HG02642 (cell line): ENCODE results near the gene TAF1B.

ENCODE experiments used
- ATAC-seq: cut with Tn5 transposase; IDR thresholded peaks from one replicate; pipeline ENCODE4 v1.9.1; 2021; ENCODE audit warnings: mild to moderate bottlenecking; ENCODE audit not compliant: unreplicated experiment, poor library complexity

The TAF1B gene

DNA sequence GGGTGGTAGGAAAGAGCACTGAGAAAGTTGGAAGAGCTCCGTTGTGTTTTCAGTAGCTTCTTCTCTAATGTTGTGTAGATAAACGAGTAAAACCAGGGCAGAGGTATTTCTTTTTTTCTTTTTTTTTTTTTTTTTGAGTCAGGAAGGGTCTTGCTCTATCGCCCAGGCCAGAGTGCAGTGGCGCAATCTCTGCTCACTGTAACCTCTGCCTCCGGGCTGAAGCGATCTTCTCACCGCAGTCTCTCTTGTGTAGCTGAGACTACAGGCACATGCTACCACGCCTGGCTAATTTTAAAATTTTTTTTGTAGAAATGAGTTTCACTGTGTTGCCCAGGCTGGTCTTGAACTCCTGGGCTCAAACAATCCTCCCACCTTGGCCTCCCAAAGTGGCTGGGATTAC is 114.8 kb downstream of the TAF1B start:
- ATAC-seq = no peak

GRCh38 chr2:9959262-9959661 is 116.0 kb downstream of the TAF1B start:
- ATAC-seq = no peak

GRCh38 chr2:9961013-9961412 is 117.7 kb downstream of the TAF1B start:
- ATAC-seq = no peak

- no peak for ATAC-seq
Measured at GRCh38 chr2:9964334-9964980, 121.2 kb downstream of the TAF1B start.

GRCh38 chr2:9965119-9965822 is 122.0 kb downstream of the TAF1B start:
- no peak for ATAC-seq

GRCh38 chr2:9966491-9967022 is 123.3 kb downstream of the TAF1B start:
- ATAC-seq = no peak

GRCh38 chr2:9967053-9967775 is 123.9 kb downstream of the TAF1B start:
- no peak for ATAC-seq

DNA sequence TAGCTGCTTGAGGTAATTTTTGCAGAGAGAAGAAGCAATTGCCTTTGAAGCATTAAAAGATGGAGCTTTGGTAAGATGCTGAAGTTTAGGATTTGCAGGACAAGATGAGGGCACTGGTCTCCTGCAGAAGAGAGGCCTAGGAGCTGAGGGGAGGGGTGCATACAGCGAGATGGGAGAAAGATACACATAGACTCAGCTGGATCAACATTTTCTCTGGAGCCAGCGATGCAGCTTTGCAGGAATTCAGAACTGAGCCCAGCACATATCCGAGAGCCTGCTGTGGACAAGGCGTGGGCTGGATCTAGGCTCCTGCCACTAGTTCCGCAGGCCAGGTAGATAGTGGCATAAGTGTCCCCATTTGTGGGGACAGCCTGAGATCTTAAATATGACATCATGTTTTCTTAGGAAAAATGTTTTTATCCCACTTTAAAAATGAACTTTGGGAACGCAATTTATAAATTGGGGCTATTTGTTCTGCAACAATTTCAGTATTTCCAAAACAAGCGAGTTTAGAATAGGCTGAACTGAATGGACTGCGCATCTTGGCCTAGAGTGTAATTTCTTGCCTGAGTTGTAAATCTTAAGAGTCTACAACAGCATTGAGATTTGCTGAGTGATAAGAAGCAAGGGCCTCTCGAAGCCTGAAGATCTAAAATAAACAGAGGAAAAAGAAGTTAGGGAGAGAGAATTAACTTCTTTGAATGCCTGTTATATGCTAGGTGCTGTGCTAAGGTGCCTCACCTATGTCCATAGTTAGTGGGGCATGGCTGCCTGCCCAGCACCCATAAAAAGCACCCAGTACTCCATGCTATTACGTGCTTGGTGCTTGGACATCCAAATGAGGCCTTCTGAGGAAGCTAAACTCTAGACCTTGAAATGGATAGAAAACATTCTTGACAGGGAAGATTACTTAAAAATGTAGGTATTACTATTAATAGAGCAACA is 125.6 kb downstream of the TAF1B start:
- ATAC-seq = no peak

DNA sequence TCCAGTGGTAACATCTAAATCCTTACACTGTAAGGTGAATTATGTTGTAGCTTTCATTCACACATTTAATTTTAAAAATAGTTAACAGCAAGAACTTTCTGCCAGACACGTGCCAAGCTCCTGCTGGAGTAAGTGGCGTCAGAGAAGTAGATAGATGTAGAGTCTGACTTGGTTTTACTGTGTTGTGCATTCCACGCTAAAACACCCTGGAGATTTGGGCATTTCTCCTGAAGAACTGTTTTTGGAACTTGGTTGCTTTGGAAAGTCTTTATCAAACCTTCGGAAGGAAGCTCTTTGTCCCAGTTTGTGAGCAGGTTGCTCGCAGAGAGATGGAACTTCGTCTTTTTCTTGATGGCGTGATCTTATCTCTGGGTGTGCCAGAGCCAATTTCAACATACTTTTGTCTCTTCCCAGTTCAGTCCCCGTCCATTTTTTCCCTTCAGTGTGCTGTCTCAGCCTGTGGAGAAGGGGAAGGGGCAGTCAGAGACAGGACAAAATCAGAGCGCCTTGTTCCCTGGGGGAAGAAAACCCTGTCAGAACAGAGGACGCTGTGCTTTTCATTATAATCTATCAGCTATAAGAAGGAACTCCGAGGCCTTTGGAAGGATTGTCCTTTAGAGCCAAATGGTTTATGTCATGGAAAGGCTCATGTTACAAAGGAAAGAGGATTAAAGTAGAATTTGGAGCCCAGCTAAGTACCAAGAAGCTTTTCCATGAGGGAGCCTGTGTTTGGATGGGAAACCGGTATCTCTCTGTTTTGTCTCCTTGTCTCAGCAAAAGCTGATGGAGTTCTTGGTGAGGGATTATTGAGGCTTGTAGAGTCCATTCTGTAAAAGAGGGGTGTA is 127.1 kb downstream of the TAF1B start:
- no peak for ATAC-seq

DNA sequence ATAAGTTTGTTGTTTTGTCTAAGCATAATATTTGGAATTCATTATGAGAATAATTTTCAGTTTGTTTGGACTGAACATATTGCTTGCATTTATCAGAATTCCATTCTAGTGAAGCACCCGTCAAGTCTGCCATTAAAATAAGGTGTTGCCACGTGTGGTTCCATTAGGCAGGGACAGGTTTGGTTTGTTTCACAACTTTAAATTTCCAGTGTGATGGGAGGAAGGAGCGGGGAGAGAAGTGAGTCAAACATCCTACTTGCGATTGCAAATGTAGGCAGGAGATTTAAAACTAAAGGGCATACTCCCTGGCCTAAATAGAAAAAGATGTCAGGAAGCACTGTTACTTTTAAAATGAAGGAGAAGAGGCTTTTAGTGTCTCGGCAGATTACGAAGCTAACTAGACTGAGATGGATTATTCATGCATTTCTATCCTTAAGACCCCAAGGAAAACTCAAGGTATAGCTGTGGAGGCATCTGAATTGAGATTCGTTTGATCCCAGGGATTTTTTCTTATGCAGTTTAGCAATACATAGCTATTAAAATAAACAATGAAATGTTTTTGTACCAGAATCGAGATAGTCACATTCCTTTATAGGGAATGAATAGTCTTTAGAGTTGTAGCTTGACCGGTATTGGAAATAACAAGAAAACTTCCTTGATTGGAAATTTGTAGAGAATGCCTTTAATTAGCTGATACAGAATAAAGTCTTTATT is 128.0 kb downstream of the TAF1B start:
- no peak for ATAC-seq

DNA sequence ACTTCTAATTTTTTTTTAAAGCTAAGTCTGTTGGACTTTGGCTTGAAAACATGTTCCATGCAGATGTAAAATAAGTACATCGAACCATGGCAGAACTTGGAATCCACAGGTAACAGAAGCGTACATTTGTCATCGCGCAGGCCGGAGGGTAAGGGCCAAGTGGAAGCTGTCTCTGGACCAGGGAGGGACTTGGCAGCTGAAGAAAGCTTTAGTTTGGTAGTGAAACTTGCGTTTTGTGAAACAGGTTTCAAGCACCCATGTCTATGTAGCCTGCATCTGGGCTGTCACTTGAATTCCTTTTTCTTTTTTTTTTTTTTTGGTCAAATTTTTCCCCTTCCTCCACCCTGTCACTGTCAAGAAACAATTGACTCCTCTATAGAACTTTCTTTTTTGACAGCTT is 128.6 kb downstream of the TAF1B start:
- ATAC-seq = no peak

DNA sequence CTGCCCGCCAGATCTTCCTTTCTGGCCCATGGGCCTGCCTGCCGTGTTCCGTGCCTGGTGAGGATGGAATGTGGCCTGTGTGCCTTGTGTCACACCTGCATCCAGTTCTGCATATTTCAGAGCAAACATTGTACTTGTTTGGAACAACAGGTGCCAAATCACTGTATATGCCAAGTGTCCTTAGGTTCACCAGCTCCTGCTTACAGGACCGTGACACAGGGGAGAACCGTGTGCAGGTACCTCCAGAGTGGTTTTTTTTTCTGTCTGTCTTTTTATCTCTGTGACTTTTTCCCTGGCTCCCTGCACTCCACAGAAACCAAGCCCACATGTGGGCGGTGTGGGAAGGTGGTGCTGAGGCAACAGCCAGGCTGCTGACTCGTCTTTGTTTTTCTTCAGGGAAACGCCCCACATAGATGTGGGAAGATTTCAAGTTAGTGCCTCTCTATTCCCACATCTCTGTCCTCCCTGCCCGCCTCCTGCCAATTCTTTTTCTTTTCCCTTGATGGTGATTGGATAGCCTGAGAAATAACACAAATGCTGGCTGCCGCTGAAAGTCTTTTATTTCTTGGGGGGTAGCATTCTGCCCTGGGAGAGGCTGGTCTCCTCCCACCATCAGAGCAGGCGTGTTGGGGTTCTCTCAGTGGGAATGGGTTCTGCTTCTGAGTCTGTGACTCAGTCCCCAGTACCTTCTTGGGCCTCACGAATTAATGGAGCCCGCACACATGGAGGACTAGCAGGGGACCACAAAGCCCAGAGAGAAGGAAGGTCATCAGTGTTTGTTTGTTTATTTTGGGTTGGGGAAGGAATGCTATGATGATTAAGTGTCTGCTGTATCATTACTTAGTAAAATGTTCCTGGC is 129.6 kb downstream of the TAF1B start:
- ATAC-seq = no peak

GRCh38 chr2:9973690-9974089 is 130.4 kb downstream of the TAF1B start:
- ATAC-seq = no peak

DNA sequence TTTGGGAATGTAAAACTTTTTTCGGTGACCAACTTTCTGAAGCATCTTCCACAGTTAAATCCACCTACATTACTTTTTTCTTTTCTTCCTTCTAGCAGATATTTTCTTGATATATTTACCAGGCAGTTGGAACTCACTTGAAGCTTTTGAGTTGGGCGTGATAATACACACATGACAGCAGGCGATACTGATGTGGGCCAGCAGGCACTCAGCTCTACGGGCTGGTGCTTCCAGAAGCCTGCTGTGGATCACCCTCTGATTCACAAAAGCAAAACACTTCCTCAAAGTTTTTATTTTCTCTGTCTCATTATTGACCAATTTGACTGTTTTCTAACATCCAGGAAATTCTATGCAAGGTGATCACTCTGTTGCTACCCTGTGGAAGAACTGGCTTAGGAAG is 131.1 kb downstream of the TAF1B start:
- no peak for ATAC-seq

DNA sequence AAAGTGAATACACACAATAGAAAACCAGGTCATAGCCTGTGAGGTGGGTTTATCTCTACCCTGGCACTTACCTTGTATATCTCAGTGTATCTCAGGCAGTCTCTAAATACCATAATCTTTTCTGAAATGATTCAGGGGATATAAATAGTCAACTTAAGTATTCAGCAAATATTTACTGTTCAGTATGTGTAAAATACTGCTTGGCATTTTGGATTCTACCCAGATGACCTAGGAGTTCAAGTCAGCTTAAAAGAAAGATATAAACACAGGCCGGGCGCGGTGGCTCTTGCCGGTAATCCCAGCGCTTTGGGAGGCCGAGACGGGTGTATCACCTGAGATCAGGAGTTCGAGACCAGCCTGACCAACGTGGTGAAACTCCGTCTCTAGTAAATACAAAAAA is 132.1 kb downstream of the TAF1B start:
- no peak for ATAC-seq

GRCh38 chr2:9975805-9976447 is 132.7 kb downstream of the TAF1B start:
- ATAC-seq = no peak

DNA sequence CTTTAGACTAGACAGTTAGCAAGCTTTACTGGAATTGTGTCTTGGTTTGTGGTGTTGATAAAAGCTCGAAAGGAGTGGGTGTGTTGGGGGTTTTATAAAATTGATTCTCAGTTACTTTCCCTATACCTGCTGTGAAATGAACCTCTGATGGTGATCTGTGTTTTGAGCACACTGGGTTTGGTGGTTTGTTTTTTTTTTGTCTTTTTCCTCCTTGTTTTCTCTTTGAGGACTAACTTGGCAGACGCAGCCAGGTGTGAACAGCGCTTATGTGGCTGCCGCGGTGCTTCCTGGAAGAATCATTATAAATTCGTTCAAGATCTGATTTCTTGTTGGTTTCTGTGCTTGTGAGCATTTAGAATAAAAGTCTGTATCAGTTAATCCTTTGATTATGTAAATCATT is 136.7 kb downstream of the TAF1B start:
- no peak for ATAC-seq
